GM21723 (cell line): ENCODE results near the gene ADRA2B.
"Not testable (repeated sequence)": the region's sequence is repeated elsewhere in the genome, so short reads cannot be mapped to it uniquely, and the experiment has no call there.

Experiments used
- ATAC-seq: cut with Tn5 transposase; IDR thresholded peaks from one replicate; pipeline ENCODE4 v1.9.1; 2021; ENCODE audit warnings: mild to moderate bottlenecking, moderate library complexity; ENCODE audit not compliant: unreplicated experiment

The ADRA2B gene

DNA sequence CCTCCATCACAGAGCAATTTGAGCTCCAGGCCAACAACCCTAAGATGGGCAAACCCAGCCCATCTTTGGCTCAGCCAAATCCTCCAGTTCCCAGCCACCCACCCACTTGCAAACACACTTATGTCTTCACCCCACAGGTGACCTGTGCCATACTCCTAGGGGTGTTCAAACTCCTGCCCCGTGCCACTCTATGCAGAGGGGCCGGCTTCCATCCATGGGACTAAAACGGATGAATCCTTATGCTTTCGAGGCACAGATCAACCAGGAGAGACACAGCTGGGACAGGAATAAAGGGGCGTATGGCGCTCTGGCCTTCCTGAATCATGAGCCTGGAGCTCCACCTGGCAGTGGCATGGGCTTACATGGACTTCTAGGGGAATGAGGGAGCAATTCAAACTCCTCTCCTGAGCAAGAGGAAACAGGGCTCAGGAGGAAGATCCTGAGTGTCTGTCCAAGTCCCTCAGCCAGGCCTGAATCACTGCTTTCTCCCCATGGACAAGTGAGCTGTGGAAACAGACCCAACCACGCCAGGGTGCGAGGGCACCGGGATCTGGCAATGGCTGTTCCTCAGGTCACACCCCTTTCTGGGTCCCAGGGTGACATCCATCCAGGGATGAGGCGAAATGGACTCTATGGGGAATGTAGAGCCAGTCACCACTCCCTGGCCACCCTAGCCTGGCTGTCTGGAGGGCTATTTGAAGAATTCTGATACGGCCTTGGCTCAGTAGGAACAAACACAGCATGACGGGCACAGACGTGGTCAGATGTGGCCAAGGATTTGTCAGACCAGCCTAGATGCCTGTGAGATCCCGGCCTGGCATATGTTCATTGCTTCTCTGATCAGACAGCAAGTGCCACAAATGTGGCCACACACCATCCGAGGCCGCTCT is 45.0 kb downstream of the ADRA2B start:
- not testable (repeated sequence) for ATAC-seq

DNA sequence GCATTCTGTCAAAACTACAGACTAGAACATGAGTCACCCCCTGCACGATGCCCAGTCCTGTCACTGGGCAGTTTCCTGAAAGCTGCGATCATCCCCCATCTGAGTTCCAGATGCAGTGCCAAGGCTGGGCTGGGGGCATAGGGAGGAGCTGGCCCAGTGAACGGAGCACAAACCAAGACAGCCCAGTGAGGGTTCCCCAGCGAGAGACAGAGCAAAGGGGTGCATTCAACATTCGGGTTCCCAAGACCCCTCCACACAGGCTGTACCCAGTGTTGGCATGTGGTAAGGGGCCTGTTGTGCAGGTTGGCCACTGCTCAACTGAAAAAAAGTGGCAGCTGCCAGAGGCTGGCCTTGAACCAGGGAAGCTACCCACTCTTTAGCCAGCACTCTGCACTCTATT is 46.0 kb downstream of the ADRA2B start:
- ATAC-seq: not testable (repeated sequence)

DNA sequence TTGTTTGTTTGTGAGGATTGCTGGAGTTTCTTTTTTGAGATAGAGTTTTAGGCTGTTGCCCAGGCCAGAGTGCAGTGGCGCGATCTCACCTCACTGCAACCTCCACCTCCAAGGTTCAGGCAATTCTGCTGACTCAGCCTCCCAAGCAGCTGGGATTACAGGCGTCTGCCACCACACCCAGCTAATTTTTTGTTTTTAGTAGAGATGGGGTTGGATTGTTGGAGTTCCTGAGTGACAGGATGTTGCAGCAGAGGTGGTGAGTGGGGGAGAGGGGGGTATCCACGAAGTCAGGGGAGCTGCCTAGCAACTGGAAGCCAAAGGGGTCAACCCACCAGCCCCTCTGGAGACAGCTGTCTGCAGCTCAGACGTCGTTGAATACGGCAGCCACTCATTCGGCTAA is 46.5 kb downstream of the ADRA2B start:
- ATAC-seq: not testable (repeated sequence)

GRCh38 chr2:96067902-96068581 is 48.3 kb downstream of the ADRA2B start:
- not testable (repeated sequence) for ATAC-seq

- not testable (repeated sequence) for ATAC-seq
Observed at GRCh38 chr2:96067098-96067660, 49.2 kb downstream of the ADRA2B start.

DNA sequence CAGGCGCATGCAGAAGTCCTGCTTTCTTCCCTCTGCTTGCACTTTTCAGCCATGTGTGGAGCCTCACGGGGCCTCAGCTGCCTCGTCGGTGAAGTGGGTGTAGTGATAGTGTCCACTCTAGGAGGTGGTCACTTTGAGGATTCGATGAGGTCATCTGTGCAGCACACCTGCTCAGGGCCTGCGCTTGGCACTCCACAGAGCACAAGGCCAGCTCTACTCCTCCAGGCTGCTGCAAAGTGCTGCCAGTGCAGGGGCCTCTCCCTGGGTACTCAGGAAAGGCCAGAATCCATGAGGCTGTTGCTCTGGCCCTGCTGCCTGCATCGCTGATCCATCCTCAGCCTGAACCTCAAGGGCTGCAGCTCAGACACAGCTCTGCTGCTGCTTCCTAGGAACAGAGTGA is 49.9 kb downstream of the ADRA2B start:
- not testable (repeated sequence) for ATAC-seq

DNA sequence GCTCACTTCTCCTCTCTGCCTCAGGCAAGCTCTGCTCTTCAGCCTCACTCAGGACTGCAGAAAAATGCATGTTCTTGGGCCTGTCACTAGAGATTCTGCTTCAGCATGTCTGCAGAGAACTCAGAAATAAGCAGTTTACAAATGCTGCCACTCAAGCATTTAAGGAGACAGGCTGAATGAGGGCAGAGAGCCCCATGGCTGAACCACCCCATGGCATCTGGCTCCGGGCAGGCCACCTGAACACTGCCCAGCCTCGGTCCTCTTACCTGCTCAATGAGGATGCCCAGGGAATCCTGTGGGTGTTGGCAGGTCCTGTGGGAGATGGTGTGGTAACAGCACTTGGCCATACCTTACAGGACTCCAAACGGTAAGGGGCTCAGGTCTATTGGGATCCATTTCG is 50.4 kb downstream of the ADRA2B start:
- not testable (repeated sequence) for ATAC-seq

DNA sequence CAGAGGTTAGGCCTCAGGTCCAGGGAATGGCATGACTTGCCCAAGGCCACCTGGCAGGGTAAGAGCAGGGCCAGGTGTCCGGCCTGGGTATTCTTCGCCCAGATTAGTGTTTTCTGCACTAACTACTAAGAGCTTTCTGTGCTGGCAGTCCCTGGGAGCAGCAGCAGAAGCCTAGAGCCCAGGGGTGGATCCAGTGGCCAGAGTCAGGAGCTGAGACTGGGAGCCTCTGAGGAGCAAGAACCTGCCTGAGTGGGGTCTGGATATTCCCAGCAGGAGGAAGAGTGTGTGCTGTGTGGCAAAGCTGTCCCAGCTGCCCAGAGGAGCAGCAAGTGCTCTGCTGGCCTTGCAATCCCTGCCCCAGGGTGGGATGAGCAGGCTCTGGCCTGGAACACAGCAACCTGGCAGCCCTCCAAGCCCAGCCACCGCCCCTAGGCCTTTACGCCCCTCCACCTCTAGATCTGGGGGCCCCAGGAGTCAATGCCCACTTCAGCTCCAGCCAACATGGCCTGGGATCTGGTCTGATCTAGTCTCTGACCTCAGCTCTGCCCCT is 50.9 kb downstream of the ADRA2B start:
- ATAC-seq: no peak

DNA sequence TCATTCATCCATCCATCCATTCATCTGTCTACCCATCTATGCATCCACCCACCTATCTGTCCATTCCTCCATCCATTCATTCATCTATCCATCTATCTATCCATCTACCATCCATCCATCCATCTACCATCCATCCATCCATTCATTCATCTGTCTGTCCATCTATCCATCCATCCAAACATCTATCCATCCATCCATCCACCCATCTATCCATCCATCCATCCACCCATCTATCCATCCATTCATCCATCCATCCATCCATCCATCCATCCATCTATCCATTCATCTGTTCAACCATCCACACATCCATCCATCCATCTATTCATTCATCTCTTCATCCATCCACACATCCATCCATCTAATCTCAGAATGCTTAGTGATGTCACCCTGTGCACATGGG is 51.6 kb downstream of the ADRA2B start:
- not testable (repeated sequence) for ATAC-seq

GRCh38 chr2:96064047-96064675 is 52.2 kb downstream of the ADRA2B start:
- not testable (repeated sequence) for ATAC-seq

DNA sequence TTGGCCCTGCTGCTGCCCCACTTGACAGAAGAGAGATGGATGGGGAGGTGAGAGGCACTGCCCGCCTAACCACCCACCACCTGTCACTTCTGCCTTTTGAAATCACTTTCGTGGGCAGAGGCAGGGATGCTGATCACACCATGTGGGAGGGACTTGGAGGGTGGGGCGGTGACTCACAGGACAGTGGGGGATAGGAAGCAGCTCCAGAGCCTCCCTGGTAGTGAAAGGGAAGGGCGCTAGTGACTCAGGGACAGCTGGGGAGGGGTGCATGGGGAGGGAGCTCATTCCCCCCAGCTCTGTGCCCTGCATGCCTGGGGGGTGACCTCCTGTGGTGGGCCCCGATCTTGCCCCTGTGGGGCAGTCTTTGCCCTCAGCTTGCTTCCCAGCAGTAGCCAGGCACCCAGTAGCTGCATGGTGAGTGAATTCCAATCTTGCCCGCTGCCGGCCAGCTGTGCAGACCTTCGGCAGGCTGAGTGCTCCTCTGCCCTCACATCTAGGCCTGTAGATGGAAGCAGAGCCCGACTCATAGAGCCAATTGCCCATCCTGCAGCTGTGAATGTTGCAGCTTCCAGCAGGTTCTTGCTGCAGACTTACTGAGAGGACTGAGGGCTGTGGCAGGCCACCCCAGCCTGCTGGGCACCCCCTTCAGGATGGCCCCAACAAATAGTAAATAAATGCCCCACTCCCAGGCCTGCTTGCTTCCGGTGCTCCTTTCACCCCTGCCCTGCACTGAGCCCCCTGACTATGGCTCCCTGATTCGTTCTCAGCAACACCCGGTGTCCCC is 53.1 kb downstream of the ADRA2B start:
- not testable (repeated sequence) for ATAC-seq
